Ovary (tissue), 3 donors: ENCODE results near the gene NDEL1.

Source experiments
- CTCF ChIP-seq, 3 donors: fragments of 450-650 bp in 2 of 3; fragments of 200-600 bp in 1 of 3; IDR thresholded peaks; one replicate each; pipeline versions ENCODE4 v1.5.1 to v1.8.0; 2016 to 2022; ENCODE audit warnings: antibody characterized with exemption in 3 of 3, mild to moderate bottlenecking in 1 of 3
- POLR2A ChIP-seq: fragments of 450-650 bp; IDR thresholded peaks from one replicate; pipeline ENCODE4 v1.6.1; 2017; ENCODE audit warnings: antibody characterized with exemption, mild to moderate bottlenecking, moderate library complexity
- donor health status: DM: no; HTN: no; CAD: no.

GRCh38 chr17:8386841-8387240, 48.8 kb upstream of the NDEL1 start:
- TF ChIP-seq POLR2A, result no peak
- TF ChIP-seq CTCF (IDR thresholded peaks at IDR 0.05), result no peak
